Measurements from ENCODE around the gene DMPK. TPM values are rescaled to one million over a fixed set of nuclear protein-coding genes. Genes with fewer than 3 reads are reported as not detected.
A peak's percentile ranks its signal among the peaks of the same experiment; 100 is the strongest.

DMPK gene
- total RNA-seq, 3 donors from 2014 or later = 16.0 to 25.6 (median 24.5) TPM

DNA sequence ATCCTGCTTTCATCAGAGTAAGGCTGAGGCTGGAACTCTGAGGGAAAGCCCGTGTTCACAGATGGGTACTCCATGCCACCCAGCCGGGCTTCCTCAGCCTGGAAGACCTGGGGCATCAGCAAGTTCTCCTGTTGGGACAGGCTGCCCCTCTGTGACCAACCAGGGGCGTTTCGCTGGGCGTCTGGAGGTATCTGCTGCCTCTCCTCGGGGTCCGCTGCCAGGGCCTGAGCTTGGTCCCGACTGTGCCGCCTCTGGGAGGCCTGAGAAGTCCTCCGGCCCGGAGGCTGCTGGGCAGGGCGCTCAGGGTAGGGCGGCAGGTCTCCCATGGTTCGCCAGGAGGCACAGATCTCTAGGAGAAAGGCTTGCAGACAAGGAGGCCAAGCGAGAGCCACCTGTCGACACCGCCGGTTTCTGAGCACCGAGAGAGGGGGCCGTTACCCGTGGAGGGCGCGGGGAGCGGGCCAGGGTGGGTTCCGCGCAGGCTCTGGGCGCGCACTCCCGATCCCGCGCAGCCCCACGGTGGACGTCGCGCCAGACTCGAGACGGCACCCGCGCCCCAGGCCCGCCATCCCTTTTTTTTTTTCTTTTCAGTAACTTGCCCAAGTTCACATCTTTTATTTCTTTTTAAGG lies 32.7 kb upstream of the DMPK start, which contains the start of gene RSPH6A:
RSPH6A (minus strand) TSS at position 458 of the 630 bp plus-strand sequence; CDS start at position 326, 132 bp downstream.
- DNase-seq (ENCODE audit: low spot score in 2 of 2) = no peak
- no peaks in the 10 kb centered on the region for H3K4me1 ChIP-seq
- H3K9me3 ChIP-seq = no peaks in the 10 kb centered on the region
- H3K27ac ChIP-seq = peak within 1 kb of the TSS in 1 of 2 donors; percentile 32
- peak within 1 kb of the TSS; percentile 24 to 54 (median 43) for H3K4me3 ChIP-seq
- H3K36me3 ChIP-seq = no peaks in the 10 kb centered on the region
- TF ChIP-seq, protein P1, sequence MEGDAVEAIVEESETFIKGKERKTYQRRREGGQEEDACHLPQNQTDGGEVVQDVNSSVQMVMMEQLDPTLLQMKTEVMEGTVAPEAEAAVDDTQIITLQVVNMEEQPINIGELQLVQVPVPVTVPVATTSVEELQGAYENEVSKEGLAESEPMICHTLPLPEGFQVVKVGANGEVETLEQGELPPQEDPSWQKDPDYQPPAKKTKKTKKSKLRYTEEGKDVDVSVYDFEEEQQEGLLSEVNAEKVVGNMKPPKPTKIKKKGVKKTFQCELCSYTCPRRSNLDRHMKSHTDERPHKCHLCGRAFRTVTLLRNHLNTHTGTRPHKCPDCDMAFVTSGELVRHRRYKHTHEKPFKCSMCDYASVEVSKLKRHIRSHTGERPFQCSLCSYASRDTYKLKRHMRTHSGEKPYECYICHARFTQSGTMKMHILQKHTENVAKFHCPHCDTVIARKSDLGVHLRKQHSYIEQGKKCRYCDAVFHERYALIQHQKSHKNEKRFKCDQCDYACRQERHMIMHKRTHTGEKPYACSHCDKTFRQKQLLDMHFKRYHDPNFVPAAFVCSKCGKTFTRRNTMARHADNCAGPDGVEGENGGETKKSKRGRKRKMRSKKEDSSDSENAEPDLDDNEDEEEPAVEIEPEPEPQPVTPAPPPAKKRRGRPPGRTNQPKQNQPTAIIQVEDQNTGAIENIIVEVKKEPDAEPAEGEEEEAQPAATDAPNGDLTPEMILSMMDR (IDR thresholded peaks at IDR 0.05) = no peak
- no peak for TF ChIP-seq POLR2AphosphoS5 (IDR thresholded peaks at IDR 0.05)
- TF ChIP-seq POLR2A (IDR thresholded peaks at IDR 0.05) = no peak
- H3K27me3 ChIP-seq = no peaks in the 10 kb centered on the region
- intact Hi-C loops (cut with DNase I; ENCODE audit: low total_unique reads) = no loop called here

DNA sequence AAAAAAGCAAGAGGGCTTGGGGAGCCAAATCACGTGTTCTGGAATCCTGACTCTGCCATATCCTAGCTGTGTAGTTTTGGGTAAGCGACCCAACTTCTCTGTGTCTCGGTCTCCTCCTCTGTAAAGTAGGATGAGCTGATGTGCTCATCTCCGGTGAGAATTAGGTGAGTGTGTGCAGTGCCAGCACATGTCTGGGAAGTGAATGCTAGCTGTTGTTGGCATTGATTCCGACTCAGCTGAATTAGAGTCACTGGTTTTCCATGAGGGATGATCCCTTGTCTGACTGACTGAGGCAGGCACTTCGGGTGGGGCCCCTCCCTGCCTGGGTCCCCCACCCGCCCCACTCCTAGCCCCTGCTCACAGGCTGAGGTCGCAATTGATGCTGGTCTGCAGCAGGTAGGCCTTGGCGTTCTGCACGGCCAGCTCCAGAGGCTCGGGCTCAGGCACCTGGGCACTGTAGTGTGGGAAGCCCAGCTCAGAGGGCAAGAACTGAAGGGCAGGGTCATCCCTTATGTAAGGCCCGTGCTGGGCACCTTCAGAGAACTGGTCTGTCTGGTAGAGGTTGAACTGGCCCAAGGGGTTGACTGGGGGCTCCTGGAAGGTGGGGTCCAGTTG lies 32.0 kb upstream of the DMPK start:
- no peak for DNase-seq (ENCODE audit: low spot score in 2 of 2)
- Histone ChIP-seq H3K27me3 (no peaks in the 10 kb centered on the region), H3K9me3 (no peaks in the 10 kb centered on the region), H3K4me3 (no peak overlapping the region), H3K27ac (no peak overlapping the region), H3K4me1 (no peaks in the 10 kb centered on the region), H3K36me3 (no peaks in the 10 kb centered on the region)
- intact Hi-C loops (cut with DNase I; ENCODE audit: low total_unique reads) = no loop called here
- TF ChIP-seq POLR2AphosphoS5 (IDR thresholded peaks at IDR 0.05) (no peak), POLR2A (IDR thresholded peaks at IDR 0.05) (no peak)
- TF ChIP-seq, protein P1 (IDR thresholded peaks at IDR 0.05) = no peak

DNA sequence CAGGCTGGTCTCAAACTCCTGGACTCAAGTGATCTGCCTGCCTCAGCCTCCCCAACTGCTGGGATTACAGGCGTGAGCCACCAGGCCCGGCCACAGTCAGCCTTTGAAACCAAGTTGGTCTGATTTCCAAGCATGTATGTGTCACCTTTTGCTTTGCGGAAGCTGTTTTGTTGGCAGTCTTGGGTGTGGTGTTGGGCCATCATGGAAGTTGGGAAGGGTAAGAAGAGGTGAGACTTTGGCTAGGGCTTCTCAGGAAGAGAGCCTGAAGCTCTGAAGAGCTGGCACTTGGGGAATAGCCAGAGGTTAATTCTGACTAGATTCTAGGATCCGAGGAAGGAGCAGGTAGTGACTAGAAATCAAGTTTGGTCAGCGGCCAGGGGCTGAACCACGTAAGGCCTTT lies 30.0 kb upstream of the DMPK start:
- H3K27me3 ChIP-seq = no peaks in the 10 kb centered on the region
- H3K27ac ChIP-seq = peak overlapping the region in 1 of 2 donors; percentile 52
- H3K9me3 ChIP-seq = no peaks in the 10 kb centered on the region
- H3K4me3 ChIP-seq = no peak overlapping the region
- no peaks in the 10 kb centered on the region for H3K36me3 ChIP-seq
- no peaks in the 10 kb centered on the region for H3K4me1 ChIP-seq
- no peak for DNase-seq (ENCODE audit: low spot score in 2 of 2)
- TF ChIP-seq POLR2AphosphoS5 (IDR thresholded peaks at IDR 0.05) = no peak
- no peak for TF ChIP-seq POLR2A (IDR thresholded peaks at IDR 0.05)
- TF ChIP-seq, protein P1 (IDR thresholded peaks at IDR 0.05) = no peak
- intact Hi-C loops (cut with DNase I; ENCODE audit: low total_unique reads) = no loop called here

DNA sequence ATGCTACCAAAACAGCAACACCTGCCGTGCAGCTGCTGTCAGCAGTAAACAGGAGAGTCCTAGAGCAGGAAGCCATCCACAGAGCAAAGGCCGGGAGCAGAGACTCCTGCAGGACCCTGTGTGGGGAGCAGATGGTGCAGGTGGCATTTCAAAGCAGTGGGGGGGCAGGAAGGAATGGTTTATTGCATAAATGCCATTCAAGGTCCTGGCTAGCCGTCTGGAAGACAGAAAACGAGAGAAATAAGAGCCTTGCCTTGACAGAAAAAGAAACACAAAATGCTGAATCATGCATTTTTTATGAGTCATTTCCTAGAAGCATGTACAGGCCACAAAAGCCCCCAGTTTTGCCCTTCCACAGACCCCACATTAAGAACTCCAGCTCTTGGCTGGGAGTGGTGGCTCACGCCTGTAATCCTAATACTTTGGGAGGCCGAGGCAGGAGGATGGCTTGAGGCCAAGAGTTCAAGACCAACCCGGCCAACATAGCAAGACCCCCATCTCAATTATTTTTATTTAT lies 27.4 kb upstream of the DMPK start:
- H3K27me3 ChIP-seq = no peaks in the 10 kb centered on the region
- no peak overlapping the region for H3K4me3 ChIP-seq
- H3K27ac ChIP-seq = no peak overlapping the region
- H3K36me3 ChIP-seq = no peaks in the 10 kb centered on the region
- intact Hi-C loops (cut with DNase I; ENCODE audit: low total_unique reads) = no loop called here
- no peaks in the 10 kb centered on the region for H3K9me3 ChIP-seq
- DNase-seq (ENCODE audit: low spot score in 2 of 2) = no peak
- no peaks in the 10 kb centered on the region for H3K4me1 ChIP-seq
- TF ChIP-seq POLR2A (IDR thresholded peaks at IDR 0.05) = no peak
- TF ChIP-seq, protein P1 (IDR thresholded peaks at IDR 0.05) = no peak
- TF ChIP-seq POLR2AphosphoS5 (IDR thresholded peaks at IDR 0.05) = no peak

DNA sequence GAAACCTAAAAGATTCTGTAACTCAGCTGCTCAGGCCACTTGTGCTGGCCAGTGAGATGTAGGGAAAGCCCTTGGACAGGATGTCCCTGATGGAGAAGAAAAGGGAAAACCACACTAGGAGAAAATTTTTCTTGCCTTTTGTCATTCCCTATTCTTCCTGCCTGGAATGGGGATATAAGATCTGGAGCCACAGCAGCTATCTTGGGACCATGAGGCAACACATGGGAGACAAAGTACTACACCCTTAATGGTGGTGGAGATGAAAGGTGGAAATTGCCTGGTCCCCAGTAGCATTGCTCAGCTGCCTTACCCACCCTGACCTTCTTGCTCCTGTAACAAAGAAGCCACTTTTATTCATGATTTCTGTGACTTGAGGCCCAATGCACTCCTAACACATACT lies 23.4 kb upstream of the DMPK start:
- H3K27me3 ChIP-seq = no peaks in the 10 kb centered on the region
- H3K9me3 ChIP-seq = no peaks in the 10 kb centered on the region
- no peak overlapping the region for H3K27ac ChIP-seq
- H3K4me1 ChIP-seq = no peaks in the 10 kb centered on the region
- no peak for DNase-seq (ENCODE audit: low spot score in 2 of 2)
- intact Hi-C loops (cut with DNase I; ENCODE audit: low total_unique reads) = no loop called here
- TF ChIP-seq POLR2A (IDR thresholded peaks at IDR 0.05) (no peak), POLR2AphosphoS5 (IDR thresholded peaks at IDR 0.05) (no peak)
- TF ChIP-seq, protein P1 (IDR thresholded peaks at IDR 0.05) = no peak
- no peak overlapping the region for H3K4me3 ChIP-seq
- H3K36me3 ChIP-seq = no peaks in the 10 kb centered on the region

Measured in breast epithelium (tissue), 4 donors.